Ascending aorta (tissue), 2 donors: ENCODE measurements around the gene GABRG3. TPM values are rescaled to one million over a fixed set of nuclear protein-coding genes. Genes with fewer than 3 reads are reported as not detected.

Experiments
- DNase-seq, 2 donors: peaks; one replicate each; pipeline ENCODE4 v3.0.0-alpha.2; 2019; ENCODE audit warnings: low spot score in 2 of 2
- H3K27ac ChIP-seq, 2 donors: fragments of 200-600 bp; sonication (generic); one replicate each; pipeline ENCODE4 v1.5.1; 2016 to 2017; ENCODE audit warnings: mild to moderate bottlenecking in 1 of 2
- H3K27me3 ChIP-seq: fragments of 200-600 bp; sonication (generic); one replicate; pipeline ENCODE4 v1.5.1; 2017
- H3K36me3 ChIP-seq, 2 donors: fragments of 200-600 bp; sonication (generic); one replicate each; pipeline ENCODE4 v1.5.1; 2016
- H3K4me1 ChIP-seq, 2 donors: fragments of 200-600 bp; sonication (generic); one replicate each; pipeline ENCODE4 v1.5.1; 2016 to 2017; ENCODE audit warnings: mild to moderate bottlenecking in 1 of 2
- H3K4me3 ChIP-seq, 2 donors: fragments of 200-600 bp; sonication (generic); one replicate each; pipeline ENCODE4 v1.5.1; 2016 to 2017; ENCODE audit warnings: mild to moderate bottlenecking in 1 of 2
- H3K9me3 ChIP-seq, 2 donors: fragments of 200-600 bp; sonication (generic); one replicate each; pipeline ENCODE4 v1.5.1; 2016
- intact Hi-C: fragments of 100-400 bp; cut with DNase I; formaldehyde crosslinking; loops from one replicate; pipeline ENCODE4 v1.15.1; 2023
- total RNA-seq: library from RNA; depleted of rRNA; stranded (reverse); fragments of >200 nt; gene quantifications from one replicate; pipeline ENCODE4 v1.1.0, GENCODE V29; 2016
- TF ChIP-seq, protein P1 (sequence below), 3 experiments: fragments of 200-600 bp in 2 of 3; fragments of 450-650 bp in 1 of 3; sonication (generic) in 2 of 3; IDR thresholded peaks; one replicate each; pipeline ENCODE4 v1.5.1; 2016 to 2019; ENCODE audit warnings: antibody characterized with exemption in 3 of 3, mild to moderate bottlenecking in 1 of 3, moderate library complexity in 1 of 3

GABRG3 gene
- total RNA-seq, 1 donor from 2014 or later: not detected

- H3K4me1 ChIP-seq: no peaks in the 10 kb centered on the region
- no peaks in the 10 kb centered on the region for H3K9me3 ChIP-seq
- no peaks in the 10 kb centered on the region for H3K27me3 ChIP-seq
- H3K36me3 ChIP-seq: no peaks in the 10 kb centered on the region
- no peak overlapping the region for H3K27ac ChIP-seq
- DNase-seq: no peak
- intact Hi-C loops: no loop called here
- H3K4me3 ChIP-seq: no peak overlapping the region
- TF ChIP-seq, protein P1, sequence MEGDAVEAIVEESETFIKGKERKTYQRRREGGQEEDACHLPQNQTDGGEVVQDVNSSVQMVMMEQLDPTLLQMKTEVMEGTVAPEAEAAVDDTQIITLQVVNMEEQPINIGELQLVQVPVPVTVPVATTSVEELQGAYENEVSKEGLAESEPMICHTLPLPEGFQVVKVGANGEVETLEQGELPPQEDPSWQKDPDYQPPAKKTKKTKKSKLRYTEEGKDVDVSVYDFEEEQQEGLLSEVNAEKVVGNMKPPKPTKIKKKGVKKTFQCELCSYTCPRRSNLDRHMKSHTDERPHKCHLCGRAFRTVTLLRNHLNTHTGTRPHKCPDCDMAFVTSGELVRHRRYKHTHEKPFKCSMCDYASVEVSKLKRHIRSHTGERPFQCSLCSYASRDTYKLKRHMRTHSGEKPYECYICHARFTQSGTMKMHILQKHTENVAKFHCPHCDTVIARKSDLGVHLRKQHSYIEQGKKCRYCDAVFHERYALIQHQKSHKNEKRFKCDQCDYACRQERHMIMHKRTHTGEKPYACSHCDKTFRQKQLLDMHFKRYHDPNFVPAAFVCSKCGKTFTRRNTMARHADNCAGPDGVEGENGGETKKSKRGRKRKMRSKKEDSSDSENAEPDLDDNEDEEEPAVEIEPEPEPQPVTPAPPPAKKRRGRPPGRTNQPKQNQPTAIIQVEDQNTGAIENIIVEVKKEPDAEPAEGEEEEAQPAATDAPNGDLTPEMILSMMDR (IDR thresholded peaks at IDR 0.05): no peak
These were observed 603.0 kb downstream of the GABRG3 start for GRCh38 chr15:27573805-27574485.

DNA sequence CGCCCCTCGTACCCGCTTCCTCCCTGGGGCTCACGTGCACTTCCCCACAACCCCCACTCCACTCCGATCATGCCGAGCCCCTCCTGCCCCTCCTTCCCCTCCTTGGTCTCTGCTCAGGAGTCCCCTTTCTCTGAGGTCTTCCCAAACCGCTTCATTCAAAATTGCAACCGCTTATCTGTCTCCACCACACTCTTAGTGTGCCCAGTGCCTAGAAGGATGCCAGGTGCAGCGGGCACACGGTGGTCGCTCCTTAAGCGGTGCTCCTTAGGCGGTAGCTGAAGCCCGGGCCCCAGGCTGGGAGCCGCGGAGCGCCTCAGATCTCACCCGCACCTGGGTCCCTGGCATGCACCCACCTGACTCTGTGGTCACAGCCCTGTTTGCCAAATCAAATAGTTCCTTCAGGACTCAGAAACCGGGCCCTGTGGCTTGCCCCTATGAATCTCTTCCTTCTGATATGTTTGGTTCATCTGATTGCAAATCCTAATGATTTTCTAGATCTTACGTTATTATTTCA lies 603.6 kb downstream of the GABRG3 start:
- TF ChIP-seq, protein P1 (IDR thresholded peaks at IDR 0.05): no peak
- no peak overlapping the region for H3K27ac ChIP-seq
- no peaks in the 10 kb centered on the region for H3K36me3 ChIP-seq
- no peaks in the 10 kb centered on the region for H3K9me3 ChIP-seq
- H3K27me3 ChIP-seq: no peaks in the 10 kb centered on the region
- H3K4me1 ChIP-seq: no peaks in the 10 kb centered on the region
- intact Hi-C loops: no loop called here
- H3K4me3 ChIP-seq: no peak overlapping the region
- no peak for DNase-seq

DNA sequence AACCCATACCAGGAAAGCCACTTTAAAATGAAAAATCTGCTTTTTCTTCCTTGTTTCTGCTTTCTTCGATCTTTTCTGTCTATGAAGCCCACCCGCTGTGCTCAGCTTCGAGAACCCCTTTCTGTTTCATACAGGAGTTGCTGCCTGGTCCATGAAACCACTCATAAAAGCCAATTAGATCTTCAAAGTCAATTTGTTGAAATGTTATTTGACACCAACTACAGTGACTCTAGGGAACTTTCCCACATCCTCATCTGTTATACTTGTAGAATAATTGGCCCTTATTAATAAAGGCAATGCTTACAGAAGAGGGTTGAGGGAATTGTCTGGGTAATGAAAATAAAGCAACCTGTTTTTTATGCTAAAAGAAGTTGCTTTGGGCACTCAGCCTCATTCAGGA lies 604.5 kb downstream of the GABRG3 start:
- Histone ChIP-seq H3K4me3 (no peak overlapping the region), H3K36me3 (no peaks in the 10 kb centered on the region), H3K9me3 (no peaks in the 10 kb centered on the region), H3K27me3 (no peaks in the 10 kb centered on the region), H3K27ac (no peak overlapping the region), H3K4me1 (no peaks in the 10 kb centered on the region)
- DNase-seq: no peak
- intact Hi-C loops: no loop called here
- TF ChIP-seq, protein P1 (IDR thresholded peaks at IDR 0.05): no peak

GRCh38 chr15:27576576-27576975 lies 605.6 kb downstream of the GABRG3 start:
- DNase-seq: no peak
- Histone ChIP-seq H3K27me3 (no peaks in the 10 kb centered on the region), H3K9me3 (no peaks in the 10 kb centered on the region), H3K4me3 (no peak overlapping the region), H3K27ac (no peak overlapping the region), H3K36me3 (no peaks in the 10 kb centered on the region), H3K4me1 (no peaks in the 10 kb centered on the region)
- intact Hi-C loops: no loop called here
- TF ChIP-seq, protein P1 (IDR thresholded peaks at IDR 0.05): no peak

DNA sequence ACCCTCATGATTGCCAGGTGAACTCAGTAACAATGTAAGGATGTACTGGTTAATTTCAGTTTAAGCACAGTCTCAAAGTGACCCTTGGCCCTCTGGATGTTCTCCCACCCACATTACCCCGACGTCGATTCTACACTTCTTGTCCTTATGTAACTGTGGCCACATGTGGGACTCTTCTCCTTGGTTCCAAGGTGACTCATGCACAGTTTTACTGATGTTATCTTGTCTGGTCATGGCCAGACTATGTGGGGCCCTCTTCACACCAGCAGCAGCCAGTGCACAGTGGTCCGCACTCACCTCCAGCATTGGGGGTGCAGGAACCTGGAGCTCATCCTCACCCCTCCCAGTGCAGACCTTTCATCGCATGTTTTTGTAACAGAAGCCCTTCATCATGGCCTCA lies 608.8 kb downstream of the GABRG3 start:
- Histone ChIP-seq H3K4me1 (no peaks in the 10 kb centered on the region), H3K9me3 (no peaks in the 10 kb centered on the region), H3K27me3 (no peaks in the 10 kb centered on the region), H3K36me3 (no peaks in the 10 kb centered on the region), H3K27ac (no peak overlapping the region), H3K4me3 (no peak overlapping the region)
- intact Hi-C loops: no loop called here
- TF ChIP-seq, protein P1 (IDR thresholded peaks at IDR 0.05): no peak
- no peak for DNase-seq
